RWPE1 (cell line): ENCODE results near the gene RHBDD2.
A peak's percentile ranks its signal among the peaks of the same experiment; 100 is the strongest.
"Not testable (repeated sequence)": the region's sequence is repeated elsewhere in the genome, so short reads cannot be mapped to it uniquely, and the experiment has no call there.

Experiments used
- CTCF ChIA-PET: fragments of 350-600 bp; sonication (Branson Sonifier 250); formaldehyde crosslinking; extraction: SDS; loops from one replicate; lab custom pipeline; 2021; lab: Yijun Ruan, JAX
- POLR2A ChIA-PET: fragments of 400-600 bp; formaldehyde crosslinking; extraction: SDS; loops from one replicate; lab custom pipeline; 2020; ENCODE audit warnings: antibody characterized with exemption; ENCODE audit not compliant: low non-redundant PET; lab: Yijun Ruan, JAX
- DNase-seq: peaks from one replicate; pipeline ENCODE4 v3.0.0; 2012; ENCODE audit warnings: low spot score
- H3K27ac ChIP-seq: fragments of 450-650 bp; 2 replicates; pipeline ENCODE4 v1.5.1; 2017
- TF ChIP-seq, protein P1 (sequence below): fragments of 450-650 bp; conservative IDR thresholded peaks from 2 replicates; pipeline ENCODE4 v1.5.1; 2017; ENCODE audit warnings: low read depth, mild to moderate bottlenecking

Gene RHBDD2

DNA sequence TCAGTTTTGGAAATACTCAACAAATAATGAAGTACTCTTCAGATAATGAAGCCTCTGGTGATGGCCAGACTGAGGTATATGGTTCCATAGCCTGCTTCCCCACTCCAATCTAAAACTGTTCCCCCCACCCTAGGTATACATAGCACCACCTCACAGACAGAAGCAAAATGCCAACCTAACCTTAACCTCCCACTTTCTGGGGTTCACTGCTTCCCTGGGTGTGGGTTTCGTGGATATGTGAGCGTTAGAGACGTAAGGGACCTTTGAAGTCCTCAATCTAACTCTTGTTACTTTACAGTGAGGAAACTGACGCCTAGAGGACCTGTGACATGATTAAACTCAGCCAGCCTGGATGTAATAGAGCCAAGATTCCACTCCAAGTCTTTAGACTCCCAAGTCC is 1.4 kb downstream of the RHBDD2 start:
- DNase-seq, result no peak
- ChIA-PET POLR2A (no interaction called here), CTCF (no interaction called here)
- H3K27ac ChIP-seq, result no peak overlapping the region
- TF ChIP-seq, protein P1, sequence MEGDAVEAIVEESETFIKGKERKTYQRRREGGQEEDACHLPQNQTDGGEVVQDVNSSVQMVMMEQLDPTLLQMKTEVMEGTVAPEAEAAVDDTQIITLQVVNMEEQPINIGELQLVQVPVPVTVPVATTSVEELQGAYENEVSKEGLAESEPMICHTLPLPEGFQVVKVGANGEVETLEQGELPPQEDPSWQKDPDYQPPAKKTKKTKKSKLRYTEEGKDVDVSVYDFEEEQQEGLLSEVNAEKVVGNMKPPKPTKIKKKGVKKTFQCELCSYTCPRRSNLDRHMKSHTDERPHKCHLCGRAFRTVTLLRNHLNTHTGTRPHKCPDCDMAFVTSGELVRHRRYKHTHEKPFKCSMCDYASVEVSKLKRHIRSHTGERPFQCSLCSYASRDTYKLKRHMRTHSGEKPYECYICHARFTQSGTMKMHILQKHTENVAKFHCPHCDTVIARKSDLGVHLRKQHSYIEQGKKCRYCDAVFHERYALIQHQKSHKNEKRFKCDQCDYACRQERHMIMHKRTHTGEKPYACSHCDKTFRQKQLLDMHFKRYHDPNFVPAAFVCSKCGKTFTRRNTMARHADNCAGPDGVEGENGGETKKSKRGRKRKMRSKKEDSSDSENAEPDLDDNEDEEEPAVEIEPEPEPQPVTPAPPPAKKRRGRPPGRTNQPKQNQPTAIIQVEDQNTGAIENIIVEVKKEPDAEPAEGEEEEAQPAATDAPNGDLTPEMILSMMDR, result no peak

DNA sequence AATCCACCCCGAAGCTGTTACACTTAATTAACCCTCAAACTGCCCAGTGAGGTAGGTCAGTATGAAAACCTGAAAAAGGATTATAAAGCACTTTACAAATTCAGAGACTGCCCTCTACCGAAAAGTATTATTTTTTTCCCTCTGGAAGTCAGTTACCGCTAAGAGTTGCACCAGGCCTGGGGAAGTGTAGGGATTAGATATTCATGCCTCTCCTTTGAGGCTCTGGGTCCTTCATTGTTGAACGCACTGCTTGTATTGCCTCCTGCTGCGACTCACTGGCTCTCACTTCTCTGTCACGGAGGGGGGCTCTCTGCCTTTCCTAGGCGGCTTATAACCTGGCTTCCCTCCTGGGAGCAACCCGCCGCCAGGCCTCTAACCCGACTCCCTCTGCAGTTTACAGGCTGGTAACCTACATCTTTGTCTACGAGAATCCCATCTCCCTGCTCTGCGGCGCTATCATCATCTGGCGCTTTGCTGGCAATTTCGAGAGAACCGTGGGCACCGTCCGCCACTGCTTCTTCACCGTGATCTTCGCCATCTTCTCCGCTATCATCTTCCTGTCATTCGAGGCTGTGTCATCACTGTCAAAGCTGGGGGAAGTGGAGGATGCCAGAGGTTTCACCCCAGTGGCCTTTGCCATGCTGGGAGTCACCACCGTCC is 2.7 kb downstream of the RHBDD2 start:
- CTCF ChIA-PET, result interaction anchor here (0.6 kb wide), 1 partner anchor 1194 kb away, joined by 3 read pairs; no protein-coding TSS in a partner anchor
- 0 out of 2 replicates have a peak overlapping the region, but pooled peaks have one; percentile 7 for H3K27ac ChIP-seq
- TF ChIP-seq, protein P1, result no peak
- DNase-seq, result no peak
- POLR2A ChIA-PET, result no interaction called here

DNA sequence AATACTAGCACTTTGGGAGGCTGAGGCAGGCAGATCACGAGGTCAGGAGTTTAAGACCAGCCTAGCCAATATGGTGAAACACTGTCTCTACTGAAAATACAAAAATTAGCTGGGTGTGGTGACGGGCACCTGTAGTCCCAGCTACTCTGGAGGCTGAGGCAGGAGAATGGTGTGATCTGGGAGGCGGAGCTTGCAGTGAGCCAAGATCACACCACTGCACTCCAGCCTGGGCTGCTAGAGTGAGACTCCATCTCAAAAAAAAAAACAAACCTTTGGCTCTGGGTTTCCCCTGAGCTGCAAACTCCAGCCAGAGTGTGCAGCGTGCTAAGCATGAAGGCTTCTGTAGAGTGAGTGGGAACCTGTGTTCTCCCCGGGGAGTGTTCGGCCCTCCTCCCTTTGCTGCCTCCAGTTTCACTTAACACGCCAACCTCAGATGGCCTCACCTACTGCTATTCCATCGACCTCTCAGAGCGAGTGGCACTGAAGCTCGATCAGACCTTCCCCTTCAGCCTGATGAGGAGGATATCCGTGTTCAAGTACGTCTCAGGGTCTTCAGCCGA is 4.5 kb downstream of the RHBDD2 start:
- CTCF ChIA-PET, POLR2A ChIA-PET, DNase-seq: not testable (repeated sequence)
- H3K27ac ChIP-seq, result 0 out of 2 replicates have a peak overlapping the region, but pooled peaks have one; percentile 16

DNA sequence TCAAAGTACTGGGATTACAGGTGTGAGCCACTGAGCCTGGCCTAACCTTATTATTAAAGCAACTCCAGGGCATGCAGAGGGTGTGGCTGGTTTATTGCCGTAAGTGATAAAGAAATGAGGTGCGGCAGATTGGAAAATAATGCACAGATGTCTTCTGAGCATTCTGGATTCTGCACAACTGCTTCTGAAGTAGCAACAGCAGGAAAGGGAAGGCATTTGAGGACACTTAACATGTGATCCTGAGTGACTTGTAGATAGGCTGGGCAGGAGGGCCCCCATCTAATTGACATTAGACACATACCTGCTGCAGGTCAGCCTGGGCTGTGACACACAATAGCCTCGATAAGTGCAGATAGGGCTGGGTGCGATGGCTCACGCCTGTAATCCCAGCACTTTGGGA is 5.6 kb downstream of the RHBDD2 start:
- POLR2A ChIA-PET, result no interaction called here
- CTCF ChIA-PET, result no interaction called here
- DNase-seq, result no peak
- TF ChIP-seq, protein P1, result no peak
- H3K27ac ChIP-seq, result peak overlapping the region; percentile 16

DNA sequence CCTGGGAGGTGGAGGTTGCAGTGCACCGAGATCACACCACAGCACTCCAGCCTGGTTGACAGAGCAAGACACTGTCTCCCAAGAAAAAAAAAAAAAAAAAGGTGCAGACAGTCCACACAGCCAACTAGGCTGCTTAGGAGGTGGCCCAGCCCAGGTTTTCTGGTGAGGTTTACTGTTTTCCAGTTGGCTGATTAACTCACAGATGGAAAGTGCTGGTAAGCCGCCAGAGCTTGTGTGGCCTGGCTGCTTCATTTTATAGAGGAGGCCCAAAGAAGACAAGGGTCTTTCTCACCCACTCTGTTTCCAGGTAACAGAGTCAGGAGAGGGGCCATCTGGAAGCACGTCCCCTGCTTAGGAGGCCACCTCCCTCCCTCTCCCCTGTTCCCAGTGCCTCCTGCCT is 6.2 kb downstream of the RHBDD2 start:
- ChIA-PET POLR2A (no interaction called here), CTCF (interaction anchor here (0.7 kb wide), 2 partner anchors 18 to 165 kb away, joined by 3 to 4 read pairs; no protein-coding TSS in a partner anchor)
- H3K27ac ChIP-seq, result peak overlapping the region; percentile 16
- TF ChIP-seq, protein P1, result no peak
- no peak for DNase-seq

DNA sequence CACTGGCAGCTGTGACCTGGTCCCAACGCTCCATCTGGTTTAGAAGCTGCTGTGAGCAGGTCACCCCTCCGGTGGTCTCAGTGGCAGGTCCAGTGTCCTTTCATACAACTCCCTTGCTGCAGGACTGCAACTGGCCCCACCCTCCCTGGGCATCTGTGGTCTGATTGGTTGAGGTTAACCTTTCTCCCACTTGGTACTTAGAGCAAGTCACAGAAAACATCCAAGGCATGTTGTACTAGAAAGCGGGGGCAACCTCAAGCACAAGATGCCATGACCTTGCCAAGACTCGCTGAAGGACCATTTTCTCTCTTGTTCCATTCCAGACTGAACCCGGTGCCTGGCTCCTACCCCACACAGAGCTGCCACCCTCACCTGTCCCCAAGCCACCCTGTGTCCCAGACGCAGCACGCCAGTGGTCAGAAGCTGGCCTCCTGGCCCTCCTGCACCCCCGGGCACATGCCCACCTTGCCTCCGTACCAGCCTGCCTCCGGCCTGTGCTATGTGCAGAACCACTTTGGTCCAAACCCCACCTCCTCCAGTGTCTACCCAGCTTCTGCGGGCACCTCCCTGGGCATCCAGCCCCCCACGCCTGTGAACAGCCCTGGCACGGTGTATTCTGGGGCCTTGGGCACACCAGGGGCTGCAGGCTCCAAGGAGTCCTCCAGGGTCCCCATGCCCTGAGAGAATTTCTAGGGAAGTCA is 9.0 kb downstream of the RHBDD2 start:
- H3K27ac ChIP-seq, result peak overlapping the region; percentile 3; the same call in 1 of the 2 replicates
- ChIA-PET POLR2A (no interaction called here), CTCF (no interaction called here)
- DNase-seq, result no peak
- TF ChIP-seq, protein P1, result no peak
